DOHH2 (cell line): Measurements from ENCODE around the gene ITPRID2.

Source experiments
- H3F3A ChIP-seq: fragments of 200-600 bp; sonication (generic), shearing (Covaris generic); 2 replicates; pipeline ENCODE4 v1.6.0; 2016; ENCODE audit warnings: antibody characterized with exemption, mild to moderate bottlenecking; ENCODE audit not compliant: control insufficient read depth, insufficient read depth
- H3K27ac ChIP-seq: fragments of 200-600 bp; sonication (generic); 2 replicates; pipeline ENCODE4 v1.5.1; 2014; ENCODE audit warnings: low read depth, mild to moderate bottlenecking, low read length, moderate library complexity
- H3K27me3 ChIP-seq: fragments of 200-600 bp; sonication (generic); 2 replicates; pipeline ENCODE4 v1.6.1; 2014; ENCODE audit warnings: mild to moderate bottlenecking, low read length, mixed read lengths; ENCODE audit not compliant: control insufficient read depth
- H3K36me3 ChIP-seq: fragments of 200-600 bp; sonication (generic); 2 replicates; pipeline ENCODE4 v1.6.1; 2014; ENCODE audit warnings: mild to moderate bottlenecking, low read length, moderate library complexity, mixed read lengths; ENCODE audit not compliant: control insufficient read depth
- H3K4me1 ChIP-seq: fragments of 200-600 bp; sonication (generic); 2 replicates; pipeline ENCODE4 v1.6.1; 2014; ENCODE audit warnings: mild to moderate bottlenecking, low read length, mixed read lengths; ENCODE audit not compliant: control insufficient read depth
- H3K4me2 ChIP-seq: fragments of 200-600 bp; sonication (generic); 2 replicates; pipeline ENCODE4 v1.6.0; 2014; ENCODE audit warnings: mild to moderate bottlenecking, low read length, moderate library complexity
- H3K4me3 ChIP-seq: fragments of 200-600 bp; sonication (generic); 2 replicates; pipeline ENCODE4 v1.5.1; 2014; ENCODE audit warnings: mild to moderate bottlenecking, low read length, mixed read lengths
- H3K79me2 ChIP-seq: fragments of 200-600 bp; sonication (generic); 2 replicates; pipeline ENCODE4 v1.6.1; 2014; ENCODE audit warnings: mild to moderate bottlenecking, low read length, mixed read lengths; ENCODE audit not compliant: control insufficient read depth
- H3K9me2 ChIP-seq: fragments of 200-600 bp; sonication (generic); replicated peaks from 2 replicates; pipeline ENCODE4 v1.6.1; 2014; ENCODE audit warnings: mild to moderate bottlenecking, low read length, mixed read lengths; ENCODE audit not compliant: control insufficient read depth
- H3K9me3 ChIP-seq: fragments of 200-600 bp; sonication (generic); 2 replicates; pipeline ENCODE4 v1.6.1; 2014; ENCODE audit warnings: antibody characterized with exemption, low read length, mixed read lengths; ENCODE audit not compliant: control insufficient read depth, insufficient read depth
- H4K20me1 ChIP-seq: fragments of 200-600 bp; sonication (generic); 2 replicates; pipeline ENCODE4 v1.6.0; 2014; ENCODE audit warnings: low read depth, mild to moderate bottlenecking, antibody characterized with exemption, low read length, moderate library complexity; ENCODE audit not compliant: control insufficient read depth, insufficient read depth
- CTCF ChIP-seq: fragments of 200-600 bp; sonication (generic); IDR thresholded peaks from one replicate; pipeline ENCODE4 v1.5.1; 2014; ENCODE audit warnings: antibody characterized with exemption, mild to moderate bottlenecking, low read depth, low read length; ENCODE audit not compliant: poor library complexity, severe bottlenecking
- EZH2phosphoT487 ChIP-seq: fragments of 200-600 bp; sonication (generic); IDR thresholded peaks from 2 replicates; pipeline ENCODE4 v1.6.1; 2017; ENCODE audit warnings: borderline replicate concordance, mild to moderate bottlenecking, antibody characterized with exemption, low read length, moderate library complexity, mixed read lengths

ITPRID2 gene

GRCh38 chr2:181859803-181860202, 31.7 kb upstream of the ITPRID2 start:
- no peaks in the 10 kb centered on the region for H3F3A ChIP-seq
- no peaks in the 10 kb centered on the region for H3K9me2 ChIP-seq
- no peak for TF ChIP-seq CTCF
- TF ChIP-seq EZH2phosphoT487 = no peak
- H3K4me1 ChIP-seq = no peaks in the 10 kb centered on the region
- H3K4me2 ChIP-seq = no peak overlapping the region
- no peaks in the 10 kb centered on the region for H3K79me2 ChIP-seq
- H3K4me3 ChIP-seq = no peak overlapping the region
- H3K9me3 ChIP-seq = no peaks in the 10 kb centered on the region
- H4K20me1 ChIP-seq = no peaks in the 10 kb centered on the region
- H3K27me3 ChIP-seq = no peaks in the 10 kb centered on the region
- no peak overlapping the region for H3K27ac ChIP-seq
- no peaks in the 10 kb centered on the region for H3K36me3 ChIP-seq

- TF ChIP-seq EZH2phosphoT487 = no peak
- no peak for TF ChIP-seq CTCF
- no peak overlapping the region for H3K27ac ChIP-seq
- H3K4me2 ChIP-seq = no peak overlapping the region
Measured at GRCh38 chr2:181861379-181861778, 30.2 kb upstream of the ITPRID2 start.

GRCh38 chr2:181862583-181863281, 28.8 kb upstream of the ITPRID2 start:
- H3K27ac ChIP-seq = no peak overlapping the region
- H3K27me3 ChIP-seq = no peaks in the 10 kb centered on the region
- H3K9me2 ChIP-seq = no peaks in the 10 kb centered on the region
- TF ChIP-seq CTCF (no peak), EZH2phosphoT487 (no peak)
- no peaks in the 10 kb centered on the region for H3F3A ChIP-seq
- H3K4me1 ChIP-seq = no peaks in the 10 kb centered on the region
- no peaks in the 10 kb centered on the region for H3K79me2 ChIP-seq
- no peaks in the 10 kb centered on the region for H3K36me3 ChIP-seq
- H3K4me3 ChIP-seq = no peak overlapping the region
- no peak overlapping the region for H3K4me2 ChIP-seq
- no peaks in the 10 kb centered on the region for H4K20me1 ChIP-seq
- no peaks in the 10 kb centered on the region for H3K9me3 ChIP-seq

More at GRCh38 chr2:181861379-181861778, 30.2 kb upstream of the ITPRID2 start:
- Histone ChIP-seq H3K4me1 (no peaks in the 10 kb centered on the region), H3K36me3 (no peaks in the 10 kb centered on the region), H4K20me1 (no peaks in the 10 kb centered on the region), H3K27me3 (no peaks in the 10 kb centered on the region), H3K79me2 (no peaks in the 10 kb centered on the region), H3K9me2 (no peaks in the 10 kb centered on the region), H3K4me3 (no peak overlapping the region), H3K9me3 (no peaks in the 10 kb centered on the region), H3F3A (no peaks in the 10 kb centered on the region)
